Osteoblast (primary cell): ENCODE measurements around the gene PES1. TPM values are rescaled to one million over a fixed set of nuclear protein-coding genes. Genes with fewer than 3 reads are reported as not detected.
"Not testable (repeated sequence)": the region's sequence is repeated elsewhere in the genome, so short reads cannot be mapped to it uniquely, and the experiment has no call there.

ENCODE experiments used
- DNase-seq: peaks from one replicate; pipeline ENCODE4 v3.0.0; 2011; ENCODE audit warnings: low spot score, mixed read lengths; ENCODE audit not compliant: insufficient read length; ENCODE audit errors: missing footprints
- H2AFZ ChIP-seq: 2 replicates; pipeline ENCODE4 v1.6.0; 2011; ENCODE audit warnings: mild to moderate bottlenecking, low read length
- H3K27ac ChIP-seq: 2 replicates; pipeline ENCODE4 v1.5.1; 2011; ENCODE audit warnings: mild to moderate bottlenecking, low read depth, low read length, moderate library complexity
- H3K27me3 ChIP-seq: 2 replicates; pipeline ENCODE4 v1.6.0; 2012; ENCODE audit warnings: mild to moderate bottlenecking, control low read depth, inconsistent platforms, low read length, moderate library complexity; ENCODE audit not compliant: insufficient read depth
- H3K36me3 ChIP-seq: 2 replicates; pipeline ENCODE4 v1.5.1; 2011; ENCODE audit warnings: mild to moderate bottlenecking, low read length, control low read depth, moderate library complexity; ENCODE audit not compliant: insufficient read depth
- H3K4me1 ChIP-seq: 2 replicates; pipeline ENCODE4 v1.5.1; 2011; ENCODE audit warnings: mild to moderate bottlenecking, low read length, control low read depth, moderate library complexity; ENCODE audit not compliant: insufficient read depth
- H3K4me2 ChIP-seq: 2 replicates; pipeline ENCODE4 v1.6.0; 2011; ENCODE audit warnings: mild to moderate bottlenecking, low read length; ENCODE audit not compliant: insufficient read depth
- H3K4me3 ChIP-seq: fragments of 200-600 bp; sonication (generic); 3 replicates; pipeline ENCODE4 v1.5.1; 2012; ENCODE audit warnings: mild to moderate bottlenecking, low read length, inconsistent platforms; ENCODE audit not compliant: insufficient read depth
- H3K79me2 ChIP-seq: 2 replicates; pipeline ENCODE4 v1.6.0; 2012; ENCODE audit warnings: mild to moderate bottlenecking, low read length, control low read depth, inconsistent platforms; ENCODE audit not compliant: insufficient read depth
- H3K9me3 ChIP-seq: 2 replicates; pipeline ENCODE4 v1.5.1; 2011; ENCODE audit warnings: low read depth, low read length, control low read depth
- H4K20me1 ChIP-seq: 2 replicates; pipeline ENCODE4 v1.6.0; 2012; ENCODE audit warnings: mild to moderate bottlenecking, low read length, control low read depth; ENCODE audit not compliant: insufficient read depth
- CTCF ChIP-seq: IDR thresholded peaks from 2 replicates; pipeline ENCODE4 v1.5.1; 2011; ENCODE audit warnings: mild to moderate bottlenecking, low read depth, low read length, moderate library complexity; ENCODE audit errors: extremely low read depth
- total RNA-seq: library from RNA; depleted of rRNA; stranded (reverse); fragments of >200 nt; gene quantifications from 2 replicates; pipeline ENCODE4 v1.2.3, GENCODE V29; 2012

Gene PES1
- total RNA-seq, 1 donor = 64.8 TPM

GRCh38 chr22:30547188-30547587 is 44.5 kb downstream of the PES1 start:
- Histone ChIP-seq H2AFZ (no peak overlapping the region), H3K4me3 (no peak overlapping the region), H3K4me2 (no peak overlapping the region), H3K4me1 (no peaks in the 10 kb centered on the region), H3K9me3 (no peaks in the 10 kb centered on the region), H3K79me2 (no peaks in the 10 kb centered on the region), H4K20me1 (no peaks in the 10 kb centered on the region), H3K36me3 (no peaks in the 10 kb centered on the region), H3K27me3 (peaks cover 13% of the 10 kb centered on the region), H3K27ac (no peak overlapping the region)
- TF ChIP-seq CTCF = no peak
- no peak for DNase-seq

- Histone ChIP-seq H3K27me3 (peaks cover 19% of the 10 kb centered on the region), H3K27ac (no peak within 1 kb of the TSS), H3K36me3 (no peaks in the 10 kb centered on the region), H3K4me3 (no peak within 1 kb of the TSS), H3K4me2 (no peak within 1 kb of the TSS), H4K20me1 (no peaks in the 10 kb centered on the region), H3K9me3 (no peaks in the 10 kb centered on the region), H3K4me1 (peaks cover 3% of the 10 kb centered on the region), H2AFZ (no peak within 1 kb of the TSS), H3K79me2 (no peaks in the 10 kb centered on the region)
- TF ChIP-seq CTCF = no peak
- DNase-seq = no peak
These were observed 45.1 kb downstream of the PES1 start, which contains the start of gene SEC14L6 for GRCh38 chr22:30546616-30547015. Gene SEC14L6, minus strand, starts transcription at chr22:30546741. Its CDS starts 59 bp downstream, at chr22:30546682.

- Histone ChIP-seq H4K20me1 (no peaks in the 10 kb centered on the region), H3K27ac (no peak overlapping the region), H3K79me2 (no peaks in the 10 kb centered on the region), H3K9me3 (no peaks in the 10 kb centered on the region), H3K27me3 (peaks cover 23% of the 10 kb centered on the region), H3K36me3 (no peaks in the 10 kb centered on the region), H3K4me3 (no peak overlapping the region), H3K4me1 (peaks cover 3% of the 10 kb centered on the region), H3K4me2 (peak overlapping the region; percentile 45), H2AFZ (no peak overlapping the region)
- DNase-seq = no peak
- TF ChIP-seq CTCF = no peak
These were observed 48.9 kb downstream of the PES1 start for GRCh38 chr22:30542811-30543188.

GRCh38 chr22:30541961-30542810 is 49.5 kb downstream of the PES1 start:
- TF ChIP-seq CTCF = no peak
- no peaks in the 10 kb centered on the region for H3K79me2 ChIP-seq
- peak overlapping the region; percentile 45 for H3K4me2 ChIP-seq
- no peak overlapping the region for H2AFZ ChIP-seq
- peaks cover 3% of the 10 kb centered on the region for H3K4me1 ChIP-seq
- no peaks in the 10 kb centered on the region for H3K9me3 ChIP-seq
- no peak for DNase-seq
- peaks cover 23% of the 10 kb centered on the region for H3K27me3 ChIP-seq
- no peaks in the 10 kb centered on the region for H3K36me3 ChIP-seq
- H3K4me3 ChIP-seq = peak overlapping the region; percentile 45
- H3K27ac ChIP-seq = no peak overlapping the region
- no peaks in the 10 kb centered on the region for H4K20me1 ChIP-seq

GRCh38 chr22:30541511-30541910 is 50.2 kb downstream of the PES1 start:
- H3K9me3 ChIP-seq, H3K36me3 ChIP-seq, H3K4me3 ChIP-seq, H3K79me2 ChIP-seq, H3K27ac ChIP-seq, H4K20me1 ChIP-seq, H2AFZ ChIP-seq, DNase-seq, H3K4me2 ChIP-seq, H3K4me1 ChIP-seq: not testable (repeated sequence)
- peaks cover 23% of the 10 kb centered on the region for H3K27me3 ChIP-seq
